Coronary artery (tissue), 2 donors: Measurements from ENCODE around the gene COL4A1.

ENCODE experiments used
- DNase-seq: peaks from one replicate; pipeline ENCODE4 v3.0.0-alpha.2; 2017; ENCODE audit warnings: low spot score
- H3K27ac ChIP-seq, 2 donors: fragments of 200-600 bp; sonication (generic); one replicate each; pipeline ENCODE4 v1.5.1; 2016 to 2019
- H3K4me3 ChIP-seq: fragments of 200-600 bp; sonication (generic); 2 replicates; pipeline ENCODE4 v1.5.1; 2016; ENCODE audit warnings: mild to moderate bottlenecking, moderate library complexity
- TF ChIP-seq, protein P1 (sequence below): fragments of 200-600 bp; sonication (generic); IDR thresholded peaks from one replicate; pipeline ENCODE4 v1.5.1; 2019; ENCODE audit warnings: antibody characterized with exemption

COL4A1 gene

DNA sequence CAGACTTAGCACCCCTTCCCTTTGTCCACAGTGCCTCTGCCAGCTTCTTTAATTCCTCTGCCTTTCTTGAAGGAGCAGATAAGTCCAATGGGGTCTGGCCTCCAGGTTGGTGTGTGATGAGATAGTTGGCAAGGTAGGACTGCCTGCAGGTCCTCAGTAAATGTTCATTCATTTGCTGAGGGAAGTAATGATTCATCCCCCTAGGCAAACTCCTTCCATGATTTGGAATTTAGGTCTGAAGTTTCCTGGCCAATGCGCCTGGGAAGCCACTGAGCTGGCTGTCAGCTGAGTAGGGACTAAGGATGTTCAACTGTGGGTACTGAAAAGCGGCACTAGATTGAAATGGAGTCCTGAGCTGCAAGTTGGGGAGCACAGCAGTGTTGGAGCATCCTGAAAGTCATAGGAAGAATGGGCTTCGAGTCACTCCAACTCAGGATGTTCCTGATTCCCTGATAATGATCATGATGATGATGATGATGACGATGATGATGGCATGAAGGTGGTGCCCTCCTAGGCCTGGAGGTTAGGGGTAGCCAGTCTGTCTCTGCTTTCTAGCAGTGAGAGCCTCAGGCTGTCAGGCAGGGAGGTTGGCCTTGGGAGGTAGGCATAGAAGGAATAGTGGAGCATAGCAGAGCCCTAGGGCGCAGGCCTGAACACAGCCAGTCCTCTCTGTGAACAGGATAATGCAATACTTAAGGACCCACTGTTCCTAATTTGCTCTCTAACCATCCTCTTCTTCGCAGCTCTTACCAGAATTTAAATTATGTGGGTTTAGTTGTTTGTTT is 44.9 kb upstream of the COL4A1 start:
- TF ChIP-seq, protein P1, sequence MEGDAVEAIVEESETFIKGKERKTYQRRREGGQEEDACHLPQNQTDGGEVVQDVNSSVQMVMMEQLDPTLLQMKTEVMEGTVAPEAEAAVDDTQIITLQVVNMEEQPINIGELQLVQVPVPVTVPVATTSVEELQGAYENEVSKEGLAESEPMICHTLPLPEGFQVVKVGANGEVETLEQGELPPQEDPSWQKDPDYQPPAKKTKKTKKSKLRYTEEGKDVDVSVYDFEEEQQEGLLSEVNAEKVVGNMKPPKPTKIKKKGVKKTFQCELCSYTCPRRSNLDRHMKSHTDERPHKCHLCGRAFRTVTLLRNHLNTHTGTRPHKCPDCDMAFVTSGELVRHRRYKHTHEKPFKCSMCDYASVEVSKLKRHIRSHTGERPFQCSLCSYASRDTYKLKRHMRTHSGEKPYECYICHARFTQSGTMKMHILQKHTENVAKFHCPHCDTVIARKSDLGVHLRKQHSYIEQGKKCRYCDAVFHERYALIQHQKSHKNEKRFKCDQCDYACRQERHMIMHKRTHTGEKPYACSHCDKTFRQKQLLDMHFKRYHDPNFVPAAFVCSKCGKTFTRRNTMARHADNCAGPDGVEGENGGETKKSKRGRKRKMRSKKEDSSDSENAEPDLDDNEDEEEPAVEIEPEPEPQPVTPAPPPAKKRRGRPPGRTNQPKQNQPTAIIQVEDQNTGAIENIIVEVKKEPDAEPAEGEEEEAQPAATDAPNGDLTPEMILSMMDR: no peak
- DNase-seq: peak; percentile 66
- Histone ChIP-seq H3K27ac (peak overlapping the region; percentile 55 to 74), H3K4me3 (no peak overlapping the region)

- Histone ChIP-seq H3K4me3 (no peak overlapping the region), H3K27ac (peak overlapping the region; percentile 72 to 89)
- TF ChIP-seq, protein P1: no peak
- peak; percentile 62 for DNase-seq
Measured at GRCh38 chr13:110350509-110350908, 43.6 kb upstream of the COL4A1 start.

DNA sequence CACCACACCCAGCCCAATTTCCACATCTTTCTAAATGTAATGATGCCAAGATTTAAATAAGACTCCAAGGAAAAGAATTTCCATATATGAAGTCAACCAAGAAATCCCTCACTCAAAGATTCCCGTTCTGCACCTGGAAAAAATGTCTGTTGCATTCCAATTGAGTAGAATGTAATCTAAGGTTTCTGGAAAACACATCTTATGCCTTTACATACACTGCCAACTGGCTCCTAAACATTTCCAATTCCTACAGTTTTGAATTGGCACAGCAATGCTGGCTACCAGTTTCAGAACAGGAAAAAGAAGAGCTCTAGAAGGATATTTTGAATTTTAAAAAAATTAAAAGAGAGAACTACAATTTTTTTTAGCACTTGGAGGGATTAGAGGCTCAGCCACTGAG is 43.1 kb upstream of the COL4A1 start:
- H3K4me3 ChIP-seq: no peak overlapping the region
- H3K27ac ChIP-seq: peak overlapping the region; percentile 89 to 96
- TF ChIP-seq, protein P1: no peak
- no peak for DNase-seq

GRCh38 chr13:110349239-110349638 is 42.3 kb upstream of the COL4A1 start:
- no peak overlapping the region for H3K4me3 ChIP-seq
- TF ChIP-seq, protein P1: no peak
- peak; percentile 57 for DNase-seq
- peak overlapping the region; percentile 89 to 96 for H3K27ac ChIP-seq

DNA sequence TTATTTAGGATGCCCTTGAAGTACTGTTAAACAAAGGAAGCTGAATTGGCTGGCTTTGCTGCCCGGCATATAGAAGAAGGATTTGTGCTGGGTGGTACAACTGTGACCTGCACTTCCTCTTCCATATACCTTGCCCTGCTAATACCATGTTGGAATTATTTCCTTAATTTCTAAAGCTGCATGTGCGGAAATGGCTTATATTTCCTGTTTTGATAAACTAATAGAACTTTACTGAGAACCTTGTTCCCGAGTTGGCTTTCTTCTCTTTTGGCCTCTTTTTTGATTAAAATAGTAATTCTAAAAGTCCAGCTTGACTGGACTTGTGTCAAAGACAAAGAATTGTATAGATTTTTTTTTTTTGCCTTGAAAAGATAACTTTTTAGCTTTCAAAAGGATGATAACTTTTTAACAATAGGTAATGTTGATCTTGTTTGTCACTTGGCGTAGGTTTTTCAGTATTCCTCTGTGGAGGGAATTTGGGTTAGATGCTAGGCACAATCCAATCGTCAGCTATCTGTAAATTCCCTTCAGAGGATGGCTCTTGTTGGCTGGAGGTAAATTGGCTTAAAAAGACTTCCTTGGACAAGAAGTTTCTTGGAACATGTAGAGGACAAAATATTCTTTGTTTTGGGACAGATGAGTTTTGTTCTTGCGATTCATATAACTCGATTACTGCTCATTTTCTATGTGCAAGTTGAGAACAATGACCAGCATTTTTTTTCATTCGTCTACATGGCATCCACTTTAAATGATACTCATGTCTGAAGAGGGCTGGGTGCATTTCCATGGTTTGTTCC is 41.5 kb upstream of the COL4A1 start:
- TF ChIP-seq, protein P1: no peak
- Histone ChIP-seq H3K27ac (peak overlapping the region; percentile 89 to 96), H3K4me3 (no peak overlapping the region)
- DNase-seq: no peak

DNA sequence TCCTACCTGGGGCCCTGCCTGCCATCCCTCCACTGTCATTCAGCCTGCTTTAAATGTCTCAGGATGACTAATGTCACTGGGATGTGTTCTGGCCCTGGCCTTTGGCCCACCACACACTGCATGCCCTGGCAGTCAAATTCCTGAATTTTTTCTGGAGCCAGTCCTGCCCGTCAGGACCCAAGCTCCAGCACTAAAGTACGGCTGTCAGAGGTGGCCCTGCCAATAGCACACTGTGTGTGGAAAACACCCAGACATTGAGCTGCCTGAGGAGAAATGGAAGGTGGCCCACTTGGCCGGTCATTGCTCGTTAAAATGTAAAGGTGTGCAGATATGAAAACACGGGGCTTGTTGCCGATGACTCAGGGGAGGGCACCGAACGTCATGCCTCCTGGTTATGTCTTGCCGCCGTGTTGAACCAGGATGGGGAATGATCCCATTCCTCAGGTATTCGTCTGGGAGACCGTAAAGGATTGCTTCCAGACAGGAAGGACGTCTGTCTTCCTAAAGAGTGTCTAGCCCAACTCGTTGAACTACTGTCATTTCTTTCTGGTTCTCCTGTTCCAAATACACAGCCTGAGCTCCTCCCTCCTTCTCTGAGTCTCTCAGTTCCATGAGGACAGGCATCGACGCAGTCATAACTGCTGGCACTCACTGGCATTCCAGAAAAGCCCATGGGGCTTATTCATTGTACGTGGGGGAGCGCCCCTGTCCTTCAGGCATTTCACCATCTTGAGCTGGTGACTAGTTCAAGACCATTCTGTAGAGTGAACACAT is 40.8 kb upstream of the COL4A1 start:
- peak; percentile 96 for DNase-seq
- Histone ChIP-seq H3K27ac (peak overlapping the region; percentile 89 to 96), H3K4me3 (peak overlapping the region; percentile 54)
- TF ChIP-seq, protein P1: no peak
